Measurements from ENCODE around the gene EMC8. TPM values are rescaled to one million over a fixed set of nuclear protein-coding genes. Genes with fewer than 3 reads are reported as not detected.

EMC8 gene
- total RNA-seq, 1 experiment from 2014 or later = 73.0 TPM

DNA sequence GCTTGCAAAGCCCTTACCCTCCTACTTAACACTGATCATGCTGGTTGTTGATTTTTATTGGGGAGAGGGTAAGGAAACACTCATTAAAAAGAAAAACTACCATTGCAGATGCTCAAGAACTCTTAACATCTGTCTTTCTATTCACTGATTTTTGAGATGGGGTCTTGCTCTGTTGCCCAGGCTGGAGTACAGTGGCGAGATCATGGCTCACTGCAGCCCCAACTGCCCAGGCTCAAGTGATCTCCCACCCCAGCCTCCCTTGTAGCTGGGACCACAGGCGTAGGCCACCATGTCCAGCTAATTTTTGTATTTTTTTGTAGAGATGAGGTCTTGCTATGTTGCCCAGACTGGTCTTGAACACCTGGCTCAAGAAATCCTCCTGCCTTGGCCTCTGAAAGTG is 14.5 kb downstream of the EMC8 start:
- H3K9me2 ChIP-seq (ENCODE audit: insufficient read depth) = no peaks in the 10 kb centered on the region
- DNase-seq (ENCODE audit: low read depth, low spot score) (no peak), ATAC-seq (no peak)
- H3K4me2 ChIP-seq (ENCODE audit: low read length) = no peak overlapping the region
- no peaks in the 10 kb centered on the region for H3K4me1 ChIP-seq (ENCODE audit: control insufficient read depth in 1 of 2, insufficient read depth in 2 of 2, low read length in 2 of 2)
- ChIA-PET RAD21 (ENCODE audit: low non-redundant PET in 1 of 2, low total read pairs in 2 of 2, uncharacterized antibody in 2 of 2, unreplicated experiment in 2 of 2) (no interaction called here), POLR2A (no interaction called here), CTCF (no interaction called here)
- peaks cover 81% of the 10 kb centered on the region for H3K79me2 ChIP-seq (ENCODE audit: insufficient read depth, low read length)
- peaks cover 21 to 57% of the 10 kb centered on the region in 2 experiments for H3K36me3 ChIP-seq (ENCODE audit: control insufficient read depth in 1 of 2, insufficient read depth in 2 of 2, low read length in 2 of 2)
- intact Hi-C loops (cut with micrococcal nuclease) = no loop called here
- H3K27ac ChIP-seq (ENCODE audit: low read depth, low read length) = no peak overlapping the region
- H3K27me3 ChIP-seq (ENCODE audit: insufficient read depth, low read length) = no peaks in the 10 kb centered on the region
- no peaks in the 10 kb centered on the region for H3K9me3 ChIP-seq (ENCODE audit: control insufficient read depth in 1 of 2, insufficient read depth in 1 of 2, low read depth in 1 of 2, low read length in 2 of 2)
- BruUV-seq (replicated peaks) = no TSS peak
- no peaks in the 10 kb centered on the region; the same call in 1 of the 2 replicates for H4K20me1 ChIP-seq (ENCODE audit: insufficient read depth)
- no peak overlapping the region for H3K4me3 ChIP-seq (replicated peaks in 1 of 2; ENCODE audit: low read depth in 1 of 2, low read length in 2 of 2)
- H3K9ac ChIP-seq (ENCODE audit: low read length) = no peak overlapping the region
- no peak overlapping the region for H2AFZ ChIP-seq (ENCODE audit: low read depth, low read length, poor library complexity, severe bottlenecking)
- no peak for TF ChIP-seq JUND (IDR thresholded peaks at IDR 0.05)
- no peak for TF ChIP-seq SIN3A (IDR thresholded peaks at IDR 0.05; ENCODE audit: low read depth)
- TF ChIP-seq, protein P1, sequence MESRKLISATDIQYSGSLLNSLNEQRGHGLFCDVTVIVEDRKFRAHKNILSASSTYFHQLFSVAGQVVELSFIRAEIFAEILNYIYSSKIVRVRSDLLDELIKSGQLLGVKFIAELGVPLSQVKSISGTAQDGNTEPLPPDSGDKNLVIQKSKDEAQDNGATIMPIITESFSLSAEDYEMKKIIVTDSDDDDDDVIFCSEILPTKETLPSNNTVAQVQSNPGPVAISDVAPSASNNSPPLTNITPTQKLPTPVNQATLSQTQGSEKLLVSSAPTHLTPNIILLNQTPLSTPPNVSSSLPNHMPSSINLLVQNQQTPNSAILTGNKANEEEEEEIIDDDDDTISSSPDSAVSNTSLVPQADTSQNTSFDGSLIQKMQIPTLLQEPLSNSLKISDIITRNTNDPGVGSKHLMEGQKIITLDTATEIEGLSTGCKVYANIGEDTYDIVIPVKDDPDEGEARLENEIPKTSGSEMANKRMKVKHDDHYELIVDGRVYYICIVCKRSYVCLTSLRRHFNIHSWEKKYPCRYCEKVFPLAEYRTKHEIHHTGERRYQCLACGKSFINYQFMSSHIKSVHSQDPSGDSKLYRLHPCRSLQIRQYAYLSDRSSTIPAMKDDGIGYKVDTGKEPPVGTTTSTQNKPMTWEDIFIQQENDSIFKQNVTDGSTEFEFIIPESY (IDR thresholded peaks at IDR 0.05; ENCODE audit: extremely low read depth, insufficient replicate concordance, low read length) = no peak
- no peak for TF ChIP-seq ELF1 (IDR thresholded peaks at IDR 0.05; ENCODE audit: borderline replicate concordance, low read depth)
- TF ChIP-seq ZNF274 (IDR thresholded peaks at IDR 0.05; ENCODE audit: low read depth, low read length) = no peak
- TF ChIP-seq SP1 (IDR thresholded peaks at IDR 0.05; ENCODE audit: low read depth) = no peak
- TF ChIP-seq CEBPB (IDR thresholded peaks at IDR 0.05; ENCODE audit: low read depth) = no peak
- no peak for TF ChIP-seq ZFX (IDR thresholded peaks at IDR 0.05)
- no peak for TF ChIP-seq EZH2phosphoT487 (IDR thresholded peaks at IDR 0.05; ENCODE audit: borderline replicate concordance)
- no peak for TF ChIP-seq RAD21 (IDR thresholded peaks at IDR 0.05; ENCODE audit: low read depth)
- TF ChIP-seq SRF (IDR thresholded peaks at IDR 0.05; ENCODE audit: low read depth) = no peak
- no peak for TF ChIP-seq POLR2A (IDR thresholded peaks at IDR 0.05; ENCODE audit: borderline replicate concordance, extremely low read depth, insufficient read depth, insufficient read length)
- TF ChIP-seq, protein P2, sequence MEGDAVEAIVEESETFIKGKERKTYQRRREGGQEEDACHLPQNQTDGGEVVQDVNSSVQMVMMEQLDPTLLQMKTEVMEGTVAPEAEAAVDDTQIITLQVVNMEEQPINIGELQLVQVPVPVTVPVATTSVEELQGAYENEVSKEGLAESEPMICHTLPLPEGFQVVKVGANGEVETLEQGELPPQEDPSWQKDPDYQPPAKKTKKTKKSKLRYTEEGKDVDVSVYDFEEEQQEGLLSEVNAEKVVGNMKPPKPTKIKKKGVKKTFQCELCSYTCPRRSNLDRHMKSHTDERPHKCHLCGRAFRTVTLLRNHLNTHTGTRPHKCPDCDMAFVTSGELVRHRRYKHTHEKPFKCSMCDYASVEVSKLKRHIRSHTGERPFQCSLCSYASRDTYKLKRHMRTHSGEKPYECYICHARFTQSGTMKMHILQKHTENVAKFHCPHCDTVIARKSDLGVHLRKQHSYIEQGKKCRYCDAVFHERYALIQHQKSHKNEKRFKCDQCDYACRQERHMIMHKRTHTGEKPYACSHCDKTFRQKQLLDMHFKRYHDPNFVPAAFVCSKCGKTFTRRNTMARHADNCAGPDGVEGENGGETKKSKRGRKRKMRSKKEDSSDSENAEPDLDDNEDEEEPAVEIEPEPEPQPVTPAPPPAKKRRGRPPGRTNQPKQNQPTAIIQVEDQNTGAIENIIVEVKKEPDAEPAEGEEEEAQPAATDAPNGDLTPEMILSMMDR (IDR thresholded peaks at IDR 0.05 in 2 of 3, conservative IDR thresholded peaks at IDR 0.05 in 1 of 3; ENCODE audit: borderline replicate concordance in 1 of 3, insufficient read depth in 1 of 3, low read depth in 2 of 3, low read length in 2 of 3) = no peak
- TF ChIP-seq, protein P3, sequence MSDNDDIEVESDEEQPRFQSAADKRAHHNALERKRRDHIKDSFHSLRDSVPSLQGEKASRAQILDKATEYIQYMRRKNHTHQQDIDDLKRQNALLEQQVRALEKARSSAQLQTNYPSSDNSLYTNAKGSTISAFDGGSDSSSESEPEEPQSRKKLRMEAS (IDR thresholded peaks at IDR 0.05) = no peak
- no peak for TF ChIP-seq POLR2AphosphoS5 (IDR thresholded peaks at IDR 0.05; ENCODE audit: low read depth, low read length)
- TF ChIP-seq, protein P4, sequence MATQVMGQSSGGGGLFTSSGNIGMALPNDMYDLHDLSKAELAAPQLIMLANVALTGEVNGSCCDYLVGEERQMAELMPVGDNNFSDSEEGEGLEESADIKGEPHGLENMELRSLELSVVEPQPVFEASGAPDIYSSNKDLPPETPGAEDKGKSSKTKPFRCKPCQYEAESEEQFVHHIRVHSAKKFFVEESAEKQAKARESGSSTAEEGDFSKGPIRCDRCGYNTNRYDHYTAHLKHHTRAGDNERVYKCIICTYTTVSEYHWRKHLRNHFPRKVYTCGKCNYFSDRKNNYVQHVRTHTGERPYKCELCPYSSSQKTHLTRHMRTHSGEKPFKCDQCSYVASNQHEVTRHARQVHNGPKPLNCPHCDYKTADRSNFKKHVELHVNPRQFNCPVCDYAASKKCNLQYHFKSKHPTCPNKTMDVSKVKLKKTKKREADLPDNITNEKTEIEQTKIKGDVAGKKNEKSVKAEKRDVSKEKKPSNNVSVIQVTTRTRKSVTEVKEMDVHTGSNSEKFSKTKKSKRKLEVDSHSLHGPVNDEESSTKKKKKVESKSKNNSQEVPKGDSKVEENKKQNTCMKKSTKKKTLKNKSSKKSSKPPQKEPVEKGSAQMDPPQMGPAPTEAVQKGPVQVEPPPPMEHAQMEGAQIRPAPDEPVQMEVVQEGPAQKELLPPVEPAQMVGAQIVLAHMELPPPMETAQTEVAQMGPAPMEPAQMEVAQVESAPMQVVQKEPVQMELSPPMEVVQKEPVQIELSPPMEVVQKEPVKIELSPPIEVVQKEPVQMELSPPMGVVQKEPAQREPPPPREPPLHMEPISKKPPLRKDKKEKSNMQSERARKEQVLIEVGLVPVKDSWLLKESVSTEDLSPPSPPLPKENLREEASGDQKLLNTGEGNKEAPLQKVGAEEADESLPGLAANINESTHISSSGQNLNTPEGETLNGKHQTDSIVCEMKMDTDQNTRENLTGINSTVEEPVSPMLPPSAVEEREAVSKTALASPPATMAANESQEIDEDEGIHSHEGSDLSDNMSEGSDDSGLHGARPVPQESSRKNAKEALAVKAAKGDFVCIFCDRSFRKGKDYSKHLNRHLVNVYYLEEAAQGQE (IDR thresholded peaks at IDR 0.05; ENCODE audit: low read depth) = no peak
- TF ChIP-seq YY1 (IDR thresholded peaks at IDR 0.05; ENCODE audit: extremely low read depth, insufficient replicate concordance, low read depth, low read length) = no peak
- TF ChIP-seq EGR1 (IDR thresholded peaks at IDR 0.05; ENCODE audit: low read depth) = no peak
- TF ChIP-seq EZH2 (IDR thresholded peaks at IDR 0.05) = no peak
